Panc1 (cell line): Measurements from ENCODE around the gene FILIP1.

Experiments
- POLR2AphosphoS5 ChIP-seq: IDR thresholded peaks from 2 replicates; pipeline ENCODE4 v1.6.1; 2012; ENCODE audit warnings: mild to moderate bottlenecking, low read depth, low read length, moderate library complexity
- SIN3A ChIP-seq: IDR thresholded peaks from 2 replicates; pipeline ENCODE4 v1.6.1; 2012; ENCODE audit warnings: low read depth, mild to moderate bottlenecking, low read length, moderate library complexity, borderline replicate concordance; ENCODE audit not compliant: insufficient read depth
- TCF7L2 ChIP-seq: IDR thresholded peaks from 2 replicates; pipeline ENCODE4 v1.6.1; 2011; ENCODE audit warnings: mild to moderate bottlenecking, low read depth, low read length, inconsistent platforms
- TF ChIP-seq, protein P1 (sequence below): fragments of 450-650 bp; IDR thresholded peaks from 2 replicates; pipeline ENCODE4 v1.5.1; 2017; ENCODE audit warnings: mild to moderate bottlenecking
- TF ChIP-seq, protein P2 (sequence below), 2 experiments: IDR thresholded peaks; 2 replicates each; pipeline ENCODE4 v1.6.1; 2011 to 2012; ENCODE audit warnings: low read depth in 2 of 2, control low read depth in 1 of 2, low read length in 1 of 2, mild to moderate bottlenecking in 1 of 2, moderate library complexity in 1 of 2; ENCODE audit not compliant: insufficient read depth in 1 of 2

DNA sequence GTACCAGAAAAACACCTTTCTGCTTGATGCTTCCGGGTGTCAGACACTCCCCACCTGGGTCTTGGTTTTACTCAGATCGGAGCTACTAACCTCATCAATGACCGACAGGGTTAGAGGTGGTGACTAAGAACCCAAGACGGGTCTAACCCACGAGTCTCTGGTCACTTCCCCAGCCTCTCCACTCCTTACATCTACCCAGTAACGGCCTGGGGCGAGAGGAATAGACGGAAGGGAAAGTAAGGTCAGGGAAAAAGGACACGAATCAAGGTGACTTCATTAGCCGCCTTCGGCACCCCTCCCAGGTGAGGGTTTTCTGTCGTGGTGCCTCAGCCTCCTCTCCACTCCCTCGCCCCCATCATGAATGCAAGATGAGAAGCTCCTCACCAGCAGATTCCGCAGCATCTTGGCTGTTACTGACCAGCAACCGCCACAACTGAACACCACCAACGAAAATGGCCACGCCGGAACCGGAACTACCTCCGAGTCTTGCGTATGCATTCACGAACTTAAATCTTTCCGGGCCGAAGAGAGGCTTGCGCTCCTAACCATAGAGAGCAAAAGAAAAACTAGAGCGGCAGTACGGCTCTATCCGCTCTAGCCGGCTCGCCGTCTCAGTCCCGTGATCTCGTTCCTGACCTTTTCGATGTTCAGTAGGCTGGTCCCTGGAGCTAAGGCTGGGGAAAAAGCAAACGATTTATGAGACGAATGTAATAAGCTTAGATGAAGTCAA, 250.1 kb downstream of the FILIP1 start, which contains the start of gene COX7A2:
- TF ChIP-seq, protein P1, sequence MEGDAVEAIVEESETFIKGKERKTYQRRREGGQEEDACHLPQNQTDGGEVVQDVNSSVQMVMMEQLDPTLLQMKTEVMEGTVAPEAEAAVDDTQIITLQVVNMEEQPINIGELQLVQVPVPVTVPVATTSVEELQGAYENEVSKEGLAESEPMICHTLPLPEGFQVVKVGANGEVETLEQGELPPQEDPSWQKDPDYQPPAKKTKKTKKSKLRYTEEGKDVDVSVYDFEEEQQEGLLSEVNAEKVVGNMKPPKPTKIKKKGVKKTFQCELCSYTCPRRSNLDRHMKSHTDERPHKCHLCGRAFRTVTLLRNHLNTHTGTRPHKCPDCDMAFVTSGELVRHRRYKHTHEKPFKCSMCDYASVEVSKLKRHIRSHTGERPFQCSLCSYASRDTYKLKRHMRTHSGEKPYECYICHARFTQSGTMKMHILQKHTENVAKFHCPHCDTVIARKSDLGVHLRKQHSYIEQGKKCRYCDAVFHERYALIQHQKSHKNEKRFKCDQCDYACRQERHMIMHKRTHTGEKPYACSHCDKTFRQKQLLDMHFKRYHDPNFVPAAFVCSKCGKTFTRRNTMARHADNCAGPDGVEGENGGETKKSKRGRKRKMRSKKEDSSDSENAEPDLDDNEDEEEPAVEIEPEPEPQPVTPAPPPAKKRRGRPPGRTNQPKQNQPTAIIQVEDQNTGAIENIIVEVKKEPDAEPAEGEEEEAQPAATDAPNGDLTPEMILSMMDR = no peak
- TF ChIP-seq POLR2AphosphoS5 = peak; percentile 98
- TF ChIP-seq, protein P2, sequence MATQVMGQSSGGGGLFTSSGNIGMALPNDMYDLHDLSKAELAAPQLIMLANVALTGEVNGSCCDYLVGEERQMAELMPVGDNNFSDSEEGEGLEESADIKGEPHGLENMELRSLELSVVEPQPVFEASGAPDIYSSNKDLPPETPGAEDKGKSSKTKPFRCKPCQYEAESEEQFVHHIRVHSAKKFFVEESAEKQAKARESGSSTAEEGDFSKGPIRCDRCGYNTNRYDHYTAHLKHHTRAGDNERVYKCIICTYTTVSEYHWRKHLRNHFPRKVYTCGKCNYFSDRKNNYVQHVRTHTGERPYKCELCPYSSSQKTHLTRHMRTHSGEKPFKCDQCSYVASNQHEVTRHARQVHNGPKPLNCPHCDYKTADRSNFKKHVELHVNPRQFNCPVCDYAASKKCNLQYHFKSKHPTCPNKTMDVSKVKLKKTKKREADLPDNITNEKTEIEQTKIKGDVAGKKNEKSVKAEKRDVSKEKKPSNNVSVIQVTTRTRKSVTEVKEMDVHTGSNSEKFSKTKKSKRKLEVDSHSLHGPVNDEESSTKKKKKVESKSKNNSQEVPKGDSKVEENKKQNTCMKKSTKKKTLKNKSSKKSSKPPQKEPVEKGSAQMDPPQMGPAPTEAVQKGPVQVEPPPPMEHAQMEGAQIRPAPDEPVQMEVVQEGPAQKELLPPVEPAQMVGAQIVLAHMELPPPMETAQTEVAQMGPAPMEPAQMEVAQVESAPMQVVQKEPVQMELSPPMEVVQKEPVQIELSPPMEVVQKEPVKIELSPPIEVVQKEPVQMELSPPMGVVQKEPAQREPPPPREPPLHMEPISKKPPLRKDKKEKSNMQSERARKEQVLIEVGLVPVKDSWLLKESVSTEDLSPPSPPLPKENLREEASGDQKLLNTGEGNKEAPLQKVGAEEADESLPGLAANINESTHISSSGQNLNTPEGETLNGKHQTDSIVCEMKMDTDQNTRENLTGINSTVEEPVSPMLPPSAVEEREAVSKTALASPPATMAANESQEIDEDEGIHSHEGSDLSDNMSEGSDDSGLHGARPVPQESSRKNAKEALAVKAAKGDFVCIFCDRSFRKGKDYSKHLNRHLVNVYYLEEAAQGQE (IDR thresholded peaks at IDR 0.05; ENCODE audit: insufficient read depth in 1 of 2, low read depth in 2 of 2, low read length in 1 of 2) = no peak
- 0 out of 2 replicates have a peak, but pooled peaks have one; percentile 52 for TF ChIP-seq TCF7L2
- TF ChIP-seq SIN3A = no peak
